ENCODE data around the gene COG5.

Gene COG5

DNA sequence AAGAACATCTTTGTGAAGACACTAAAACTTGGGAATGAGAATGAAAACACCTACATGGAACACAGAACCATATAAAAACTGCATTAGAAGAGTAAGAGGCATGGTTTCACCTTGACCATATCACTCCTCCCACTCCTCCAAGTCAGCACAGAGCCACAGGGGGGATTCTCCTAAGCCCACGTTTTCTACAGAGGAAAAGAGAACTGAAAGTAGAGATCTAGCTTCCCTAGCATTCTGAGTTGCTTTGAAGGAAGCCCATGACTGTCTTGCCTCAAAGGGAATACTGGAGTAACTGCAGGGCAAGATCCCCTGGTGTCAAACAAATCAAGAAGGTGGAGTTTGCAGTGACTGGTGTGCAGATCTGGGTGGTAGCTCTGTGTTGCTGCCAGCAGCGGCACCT lies 351.0 kb downstream of the COG5 start:
- DNase-seq = no peak

DNA sequence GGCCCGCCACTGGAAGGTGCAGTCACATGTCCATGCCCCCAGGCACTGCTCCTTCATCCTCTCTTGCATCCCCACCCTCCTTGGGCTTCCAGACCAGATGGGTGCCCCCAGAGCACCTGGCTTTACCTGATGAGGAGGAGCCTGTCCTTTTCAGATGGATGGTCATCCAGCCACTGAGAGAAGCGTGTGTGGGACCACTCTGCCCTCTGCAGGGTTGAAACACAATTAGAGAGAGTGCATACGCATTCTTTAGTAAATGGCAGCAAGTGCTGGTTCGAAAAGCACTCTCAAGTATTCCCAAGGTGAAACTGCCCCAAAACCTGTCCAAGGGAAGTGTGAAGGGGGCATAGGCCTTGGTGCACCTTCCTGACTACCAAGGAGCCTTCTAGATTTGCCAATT lies 353.3 kb downstream of the COG5 start:
- no peak for DNase-seq

DNA sequence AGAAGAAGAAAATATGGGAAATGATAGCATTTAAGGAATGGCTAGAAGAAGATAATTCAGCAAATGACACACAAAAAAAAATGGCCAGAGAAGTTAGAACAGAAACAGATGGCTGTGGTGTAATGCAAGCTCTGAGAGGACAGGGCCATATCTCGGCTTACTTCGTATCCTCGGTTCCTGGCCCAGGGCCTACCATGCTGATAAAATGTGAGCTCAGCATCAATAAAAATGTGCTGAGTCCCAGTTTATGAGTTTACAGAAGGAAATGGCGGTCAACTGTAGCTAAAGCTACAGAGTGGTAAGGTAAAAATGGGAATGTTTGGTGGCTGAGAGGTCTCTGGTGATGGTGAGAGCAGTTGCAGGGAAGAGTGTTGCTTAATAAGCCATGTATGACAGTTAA lies 354.2 kb downstream of the COG5 start:
- DNase-seq = no peak

- DNase-seq = no peak
Observed at GRCh38 chr7:107208563-107208962, 355.2 kb downstream of the COG5 start.

DNA sequence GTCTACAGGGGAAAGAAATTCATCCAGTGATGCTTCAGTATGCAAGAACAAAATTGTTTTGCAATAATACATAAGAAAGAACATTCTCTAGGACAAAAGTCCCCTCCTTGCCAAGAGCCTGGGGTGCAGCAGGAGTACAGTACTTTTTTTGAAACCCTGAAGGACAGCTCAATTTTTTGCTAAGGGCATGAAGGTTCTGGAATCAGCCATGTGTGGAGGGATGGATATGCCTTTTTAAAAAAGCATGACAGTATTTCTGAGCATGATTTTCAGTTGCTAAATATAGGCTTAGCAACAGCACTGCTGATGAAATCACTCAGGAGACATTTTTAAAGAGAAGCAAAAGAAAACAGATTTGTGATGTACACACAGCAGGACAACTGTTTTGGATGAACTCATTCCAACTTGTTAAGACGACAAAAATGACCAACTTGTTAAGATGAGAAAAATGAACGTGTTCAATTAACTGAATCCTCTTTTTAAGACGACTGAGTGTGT lies 355.6 kb downstream of the COG5 start:
- no peak for DNase-seq

DNA sequence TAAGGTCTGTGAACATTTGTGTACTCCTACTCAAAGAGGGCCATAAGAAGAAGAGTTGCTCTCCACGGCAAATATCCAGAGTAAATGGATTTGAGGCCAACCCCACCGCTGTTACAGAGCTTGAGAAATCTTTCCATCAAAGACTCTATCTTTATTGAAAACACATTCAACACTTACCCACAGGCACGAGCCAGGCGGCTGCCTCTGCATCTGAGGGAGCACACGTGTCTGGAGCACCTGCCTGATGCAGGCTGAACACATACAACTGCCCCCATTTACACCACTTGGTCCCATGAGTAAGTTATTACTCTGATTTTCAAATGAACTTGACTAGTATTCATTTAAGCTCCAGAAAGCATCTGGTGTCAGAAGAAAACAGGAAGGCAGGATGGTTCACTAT lies 356.3 kb downstream of the COG5 start:
- DNase-seq = no peak

DNA sequence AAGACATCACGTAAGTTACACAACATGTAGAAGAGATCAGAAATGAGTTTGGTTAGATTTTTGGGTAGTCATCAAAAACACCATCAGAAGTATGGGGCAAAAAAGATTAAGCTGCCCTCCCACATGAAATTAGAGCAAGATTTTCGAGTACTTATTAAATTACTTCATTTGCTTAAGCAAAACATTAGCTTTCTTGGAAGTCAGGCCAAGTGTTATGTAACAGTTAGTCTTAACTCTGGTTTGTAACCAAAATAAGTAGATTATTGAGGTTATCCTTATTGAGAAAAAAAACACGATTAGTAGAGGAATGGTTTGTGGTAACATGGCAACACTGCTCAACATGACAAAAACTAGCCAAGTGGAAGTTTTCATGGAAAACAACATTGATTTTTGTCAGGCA lies 357.0 kb downstream of the COG5 start:
- DNase-seq = no peak

GRCh38 chr7:107206136-107206535 lies 357.6 kb downstream of the COG5 start:
- DNase-seq = no peak

GRCh38 chr7:107203607-107204006 lies 360.1 kb downstream of the COG5 start:
- no peak for DNase-seq

- DNase-seq = peak; percentile 37
Observed at GRCh38 chr7:107201795-107202450, 361.8 kb downstream of the COG5 start.

DNA sequence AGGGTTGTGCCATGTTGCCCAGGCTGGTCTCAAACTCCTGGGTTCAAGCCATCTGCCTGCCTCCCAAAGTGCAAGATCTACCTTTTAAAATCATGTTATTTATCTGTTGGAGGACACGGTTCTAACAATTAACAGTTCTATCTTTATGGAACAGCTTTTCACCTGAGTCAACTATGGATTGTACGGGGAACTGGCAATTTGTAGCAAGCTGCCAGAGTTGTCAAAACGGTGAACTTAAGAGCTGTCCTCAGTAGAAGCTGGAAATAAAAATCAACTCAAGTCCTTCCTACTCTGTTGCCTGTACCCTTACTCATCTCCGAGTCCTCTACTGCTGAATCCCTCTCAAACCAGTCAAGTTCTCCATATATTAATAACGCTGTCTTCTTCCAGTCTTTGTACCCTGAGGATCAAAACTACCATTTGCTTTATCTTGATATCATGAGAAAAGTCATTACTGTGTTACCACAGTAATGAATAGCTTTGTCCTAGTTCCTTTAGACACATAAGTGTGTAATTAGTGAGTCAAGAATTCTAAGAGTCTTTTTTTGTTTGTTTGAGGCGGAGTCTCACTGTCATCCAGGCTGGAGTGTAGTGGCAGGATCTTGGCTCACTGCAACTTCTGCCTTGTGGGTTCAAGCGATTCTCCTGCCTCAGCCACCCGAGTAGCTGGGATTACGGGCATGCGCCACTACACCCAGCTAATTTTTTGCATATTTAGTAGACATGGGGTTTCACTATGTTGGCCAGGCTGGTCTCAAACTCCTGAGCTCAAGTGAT lies 366.7 kb downstream of the COG5 start:
- DNase-seq = no peak

DNA sequence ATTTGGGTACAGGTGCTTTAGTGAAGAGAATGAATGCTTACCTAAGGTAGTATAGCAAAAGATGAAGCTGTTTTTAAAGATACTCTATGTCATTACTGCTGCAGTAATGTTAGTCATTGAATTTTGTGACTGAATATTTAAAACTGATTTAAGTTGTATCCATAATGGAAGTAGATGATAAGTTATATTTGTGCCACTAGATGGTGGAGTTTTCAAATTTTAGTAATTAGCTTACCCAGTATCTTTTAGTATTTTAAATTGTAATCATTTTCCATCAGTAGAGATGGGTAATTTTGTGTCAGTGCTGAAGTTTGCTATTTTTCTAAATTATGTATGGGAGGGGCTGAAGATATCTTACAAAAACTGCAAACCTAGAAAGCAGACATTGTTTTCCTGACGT lies 369.7 kb downstream of the COG5 start:
- DNase-seq = no peak

DNA sequence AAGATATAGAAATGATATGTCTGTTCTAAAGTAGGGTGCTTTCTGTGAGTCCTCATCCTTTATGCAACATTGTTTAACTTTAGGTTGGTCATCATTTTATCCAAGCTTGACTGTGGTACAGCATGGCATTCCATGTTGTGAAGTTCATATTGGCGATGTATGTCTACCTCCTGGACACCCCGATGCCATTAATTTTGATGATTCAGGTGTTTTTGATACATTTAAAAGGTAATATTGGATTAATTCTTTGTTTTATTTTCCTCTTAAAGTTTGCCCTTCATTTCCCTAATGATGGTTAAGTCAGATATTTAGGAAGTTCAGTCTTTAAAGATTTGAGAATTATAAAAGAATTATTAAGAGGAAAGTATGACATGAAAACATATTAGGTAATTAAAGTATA lies 373.6 kb downstream of the COG5 start:
- no peak for DNase-seq

- no peak for DNase-seq
Observed at GRCh38 chr7:107187774-107188173, 375.9 kb downstream of the COG5 start.

DNA sequence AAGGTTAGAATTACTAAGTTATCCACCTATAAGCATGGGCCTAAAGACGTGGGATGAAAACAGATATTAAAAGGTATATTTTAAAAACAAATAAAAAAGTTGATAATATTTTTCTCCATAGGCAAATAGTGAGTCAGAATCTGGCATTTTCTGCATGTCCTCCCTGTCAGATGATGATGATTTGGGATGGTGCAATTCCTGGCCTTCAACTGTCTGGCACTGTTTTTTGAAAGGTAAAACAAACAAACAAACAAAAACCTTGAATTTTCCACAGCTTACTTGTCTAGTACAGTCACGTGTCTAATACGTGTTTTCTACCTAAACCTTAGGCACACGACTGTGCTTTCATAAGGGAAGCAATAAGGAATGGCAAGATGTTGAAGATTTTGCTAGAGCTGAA lies 377.5 kb downstream of the COG5 start:
- DNase-seq = no peak

DNA sequence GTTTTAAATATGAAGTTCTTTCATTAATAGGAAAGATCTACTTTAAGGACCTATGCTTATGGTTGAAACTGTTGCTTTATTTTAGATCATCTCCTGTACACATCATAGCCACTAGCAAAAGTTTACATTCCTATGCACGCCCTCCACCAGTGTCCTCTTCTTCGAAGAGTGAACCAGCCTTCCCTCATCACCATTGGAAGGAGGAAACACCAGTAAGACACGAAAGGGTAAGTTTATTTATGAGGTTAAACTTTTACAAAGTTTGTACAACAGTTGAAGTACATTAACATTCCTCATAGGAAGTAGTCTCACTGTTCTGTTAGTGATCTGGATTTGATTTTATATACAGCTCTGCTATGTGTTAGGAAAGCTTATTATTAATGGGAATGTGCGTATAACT lies 378.0 kb downstream of the COG5 start:
- DNase-seq = no peak

DNA sequence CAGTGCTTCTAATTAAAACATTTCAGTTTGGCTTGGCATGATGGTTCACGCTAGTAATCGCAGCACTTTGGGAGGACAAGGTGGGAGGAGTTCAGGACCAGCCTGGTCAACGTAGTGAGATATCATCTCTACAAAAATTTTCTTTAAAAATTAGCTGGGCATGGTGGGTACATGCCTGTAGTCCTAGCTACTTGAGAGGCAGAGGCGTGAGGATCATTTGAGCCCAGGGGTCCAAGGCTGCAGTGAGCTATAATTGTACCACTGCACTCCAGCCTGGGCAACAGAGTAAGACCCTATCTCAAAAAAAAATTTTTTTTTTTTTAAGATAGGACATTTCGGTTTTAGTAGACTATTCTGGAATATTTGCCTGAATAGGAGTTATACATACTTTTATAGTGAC lies 382.5 kb downstream of the COG5 start:
- DNase-seq = no peak

DNA sequence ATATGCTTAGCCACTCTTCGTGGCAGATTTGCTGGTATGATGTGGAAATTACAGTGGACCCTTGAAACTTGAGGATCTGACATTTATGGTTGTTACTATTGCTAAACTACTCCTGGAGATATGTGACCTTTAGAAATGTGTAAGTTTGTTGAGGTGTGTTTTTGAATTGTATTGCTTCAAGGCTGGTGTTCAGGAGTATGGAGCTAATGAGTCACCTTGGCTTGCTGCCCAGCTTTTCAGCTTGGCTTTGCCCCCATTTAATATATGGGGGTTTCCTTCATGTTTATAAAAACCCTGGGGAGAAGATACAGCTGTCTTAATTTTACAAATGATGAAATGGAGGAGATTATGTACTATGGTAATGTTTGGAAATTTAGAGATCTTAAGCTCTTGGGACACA lies 383.3 kb downstream of the COG5 start:
- DNase-seq = no peak

DNA sequence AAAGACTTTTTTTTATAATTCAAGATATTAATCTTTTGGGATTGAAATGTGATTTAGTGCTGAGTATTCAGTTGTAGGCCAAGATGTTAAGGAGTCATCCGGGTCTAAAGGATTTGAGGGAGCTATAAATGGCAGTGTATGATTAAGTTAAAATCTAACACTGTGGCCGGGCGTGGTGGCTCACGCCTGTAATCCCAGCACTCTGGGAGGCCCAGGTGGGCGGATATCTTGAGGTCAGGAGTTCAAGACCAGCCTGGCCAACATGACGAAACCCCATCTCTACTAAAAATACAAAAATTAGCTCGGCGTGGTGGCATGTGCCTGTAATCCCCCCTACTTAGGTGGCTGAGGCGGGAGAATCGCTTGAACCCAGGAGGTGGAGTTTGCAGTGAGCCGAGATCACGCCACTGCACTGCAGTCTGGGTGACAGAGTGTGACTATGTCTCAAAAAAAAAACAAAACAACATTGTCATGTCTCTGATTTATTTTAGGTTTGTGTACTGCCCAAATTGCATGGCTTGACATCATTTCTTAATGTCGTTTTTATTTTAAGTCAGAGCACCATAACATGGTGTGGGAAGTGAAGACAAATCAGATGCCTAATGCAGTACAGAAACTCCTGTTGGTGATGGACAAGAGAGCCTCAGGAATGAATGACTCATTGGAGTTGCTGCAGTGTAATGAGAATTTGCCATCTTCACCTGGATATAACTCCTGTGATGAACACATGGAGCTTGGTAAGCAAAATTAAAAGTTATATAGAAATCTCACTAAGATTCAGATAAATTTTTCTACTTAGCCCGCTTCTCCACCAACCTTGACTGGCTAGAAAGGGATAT lies 384.2 kb downstream of the COG5 start:
- DNase-seq = no peak

DNA sequence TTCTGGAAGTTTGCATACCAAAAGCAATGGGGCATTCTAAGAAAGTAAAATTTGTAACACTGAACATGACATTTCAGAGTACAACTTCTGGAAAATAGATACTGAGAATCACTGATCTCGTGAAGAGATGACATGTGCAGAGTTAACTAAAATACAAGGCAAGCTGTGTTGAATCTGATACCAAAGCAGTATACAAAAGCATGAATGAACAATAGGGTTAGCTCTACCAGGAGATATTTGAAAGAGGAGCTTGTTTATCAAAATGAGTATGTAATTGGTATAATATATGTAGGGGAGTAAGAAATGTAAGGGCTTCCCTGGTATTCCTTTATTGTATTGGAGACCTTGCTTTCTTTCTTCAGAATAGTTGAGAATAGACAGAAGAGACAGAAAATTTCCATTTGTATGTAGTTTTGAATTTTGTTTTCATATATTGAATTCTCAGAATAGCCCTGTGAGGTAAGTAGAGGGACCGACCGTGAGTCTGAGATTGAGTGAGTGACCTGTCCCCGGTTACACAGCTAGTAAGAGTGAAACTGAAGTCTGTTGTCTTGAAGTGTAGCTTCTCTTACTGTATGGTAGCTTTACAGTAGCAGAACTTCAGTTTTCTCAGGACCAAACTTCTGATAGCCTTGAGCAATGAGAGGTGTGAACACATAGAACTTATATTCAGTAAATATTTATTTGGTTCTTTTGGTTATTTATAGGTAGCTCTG lies 389.9 kb downstream of the COG5 start:
- DNase-seq = no peak

DNA sequence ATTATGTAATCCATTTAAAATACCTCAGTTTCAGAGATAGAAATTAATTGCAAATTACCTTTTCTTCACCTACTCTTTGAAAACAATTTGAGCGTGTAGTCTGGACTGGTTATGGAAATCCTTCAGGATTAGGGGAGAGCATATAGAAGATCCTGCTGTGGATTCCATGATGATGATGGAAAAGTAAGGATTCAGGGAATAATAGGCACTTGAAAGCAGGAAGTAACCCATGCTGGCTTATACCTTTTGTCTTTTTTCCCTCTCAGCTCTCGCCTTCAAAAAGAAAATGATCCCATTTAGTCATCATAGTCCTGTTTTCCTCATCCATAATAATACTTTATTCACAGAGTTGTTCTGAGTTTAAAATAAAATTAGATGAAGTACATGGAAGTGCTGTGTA lies 390.5 kb downstream of the COG5 start:
- DNase-seq = no peak

GRCh38 chr7:107172276-107173032 lies 391.3 kb downstream of the COG5 start:
- no peak for DNase-seq

All from NCI-H526 treated with DMSO at 0.1 percent for 48 hours (cell line).